Fibroblast of mammary gland (primary cell): Measurements from ENCODE around the gene ARHGAP10.

ENCODE experiments used
- DNase-seq: peaks from one replicate; pipeline ENCODE4 v3.0.0-alpha.2; 2010; ENCODE audit warnings: low read depth
- H3K4me3 ChIP-seq: 2 replicates; pipeline ENCODE4 v1.5.1; 2011; ENCODE audit warnings: low read depth, mild to moderate bottlenecking, low read length, moderate library complexity; ENCODE audit not compliant: control insufficient read depth
- TF ChIP-seq, protein P1 (sequence below): conservative IDR thresholded peaks from 2 replicates; pipeline ENCODE4 v1.5.1; 2011; ENCODE audit warnings: low read depth, low read length, inconsistent platforms; ENCODE audit not compliant: control insufficient read depth, insufficient read depth

ARHGAP10 gene

DNA sequence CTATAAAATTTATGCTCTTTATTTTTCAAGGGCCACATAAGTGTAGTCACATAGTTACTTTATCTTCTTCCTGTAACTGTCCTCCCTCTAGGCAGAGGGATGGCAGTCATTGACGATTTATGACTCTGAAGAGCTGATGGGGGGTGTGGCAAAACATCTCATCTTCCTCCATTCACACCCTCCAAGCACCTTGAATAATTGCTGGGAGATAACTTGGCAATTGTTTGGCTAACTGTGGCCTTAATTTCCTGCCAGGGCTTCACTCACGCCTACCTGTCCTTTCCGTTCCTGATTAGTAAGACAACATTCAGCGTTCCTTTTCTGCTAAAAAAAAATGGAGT, 329.2 kb downstream of the ARHGAP10 start:
- TF ChIP-seq, protein P1, sequence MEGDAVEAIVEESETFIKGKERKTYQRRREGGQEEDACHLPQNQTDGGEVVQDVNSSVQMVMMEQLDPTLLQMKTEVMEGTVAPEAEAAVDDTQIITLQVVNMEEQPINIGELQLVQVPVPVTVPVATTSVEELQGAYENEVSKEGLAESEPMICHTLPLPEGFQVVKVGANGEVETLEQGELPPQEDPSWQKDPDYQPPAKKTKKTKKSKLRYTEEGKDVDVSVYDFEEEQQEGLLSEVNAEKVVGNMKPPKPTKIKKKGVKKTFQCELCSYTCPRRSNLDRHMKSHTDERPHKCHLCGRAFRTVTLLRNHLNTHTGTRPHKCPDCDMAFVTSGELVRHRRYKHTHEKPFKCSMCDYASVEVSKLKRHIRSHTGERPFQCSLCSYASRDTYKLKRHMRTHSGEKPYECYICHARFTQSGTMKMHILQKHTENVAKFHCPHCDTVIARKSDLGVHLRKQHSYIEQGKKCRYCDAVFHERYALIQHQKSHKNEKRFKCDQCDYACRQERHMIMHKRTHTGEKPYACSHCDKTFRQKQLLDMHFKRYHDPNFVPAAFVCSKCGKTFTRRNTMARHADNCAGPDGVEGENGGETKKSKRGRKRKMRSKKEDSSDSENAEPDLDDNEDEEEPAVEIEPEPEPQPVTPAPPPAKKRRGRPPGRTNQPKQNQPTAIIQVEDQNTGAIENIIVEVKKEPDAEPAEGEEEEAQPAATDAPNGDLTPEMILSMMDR: no peak
- no peak overlapping the region for H3K4me3 ChIP-seq
- DNase-seq: no peak

DNA sequence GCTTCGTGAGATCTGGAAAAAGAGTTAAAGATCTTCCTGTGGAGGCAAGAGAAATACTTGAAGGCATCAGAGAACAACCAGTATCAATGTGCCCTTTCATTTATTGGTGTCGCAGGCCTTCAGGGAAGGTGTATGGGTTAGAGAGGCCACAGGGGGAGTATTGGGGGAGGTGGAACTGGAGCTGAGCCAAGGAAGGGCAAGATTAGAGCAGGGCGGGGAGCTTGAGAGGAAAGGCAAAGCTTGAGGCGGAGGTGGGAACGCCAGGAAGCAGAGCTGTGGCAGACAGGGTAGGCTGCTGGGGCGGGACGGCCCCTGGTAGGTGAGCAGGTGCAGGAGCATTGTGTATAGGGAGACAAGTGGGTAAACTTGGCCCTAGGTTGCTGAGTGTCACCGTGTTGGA, 329.9 kb downstream of the ARHGAP10 start:
- no peak for DNase-seq
- TF ChIP-seq, protein P1: no peak
- H3K4me3 ChIP-seq: no peak overlapping the region

DNA sequence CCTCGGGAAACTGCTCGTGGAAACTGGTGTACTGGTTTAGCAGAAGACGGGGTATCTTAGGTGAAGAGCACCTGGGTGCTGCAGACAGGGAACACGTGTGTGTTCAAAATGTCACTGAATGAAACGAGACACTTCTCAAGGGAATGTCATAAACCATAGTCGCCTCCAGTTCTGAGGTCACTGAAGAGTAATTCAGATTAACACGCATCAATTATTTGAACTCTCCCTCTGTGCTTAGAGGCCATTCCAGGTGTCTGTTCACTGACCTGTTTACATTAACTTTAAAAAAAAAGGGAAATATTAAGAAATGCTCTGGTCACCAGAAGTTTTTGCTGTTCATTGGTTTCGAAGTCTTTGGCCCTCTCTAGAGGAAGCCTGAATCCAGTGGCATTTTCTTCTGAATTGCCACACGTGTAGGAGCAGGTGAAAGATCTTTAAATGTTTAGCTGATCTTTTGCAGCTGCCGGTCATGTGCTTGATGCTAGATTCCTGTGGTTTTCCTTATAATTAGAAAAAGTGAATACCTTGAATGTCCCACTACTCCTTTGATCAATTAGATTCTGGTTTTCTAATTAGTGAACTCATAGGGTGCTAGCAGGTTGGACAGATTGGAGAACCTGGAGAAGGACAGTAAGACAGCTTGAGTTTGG, 330.5 kb downstream of the ARHGAP10 start:
- H3K4me3 ChIP-seq: no peak overlapping the region

DNA sequence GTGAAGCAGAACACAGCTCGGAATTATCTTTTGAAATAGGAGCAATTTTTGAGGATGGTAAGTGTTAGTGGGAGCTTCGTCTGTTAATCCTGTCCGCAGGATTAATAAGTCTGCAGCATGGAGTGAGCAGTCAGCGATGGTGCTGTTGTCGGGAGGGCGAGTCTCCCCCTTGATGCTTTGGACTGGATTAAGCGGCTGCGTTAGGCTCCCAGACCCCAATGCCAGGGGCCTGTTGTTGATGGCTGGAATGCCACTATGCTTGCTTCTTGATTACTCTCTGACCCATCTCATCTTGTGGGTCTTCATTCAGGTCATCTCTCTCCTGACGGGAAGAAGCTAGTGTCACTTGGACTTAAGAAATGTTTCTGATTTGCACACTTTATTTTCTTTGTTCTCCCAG, 332.6 kb downstream of the ARHGAP10 start:
- H3K4me3 ChIP-seq: no peak overlapping the region
- DNase-seq: no peak
- TF ChIP-seq, protein P1: no peak

More for the DNA sequence above, 330.5 kb downstream of the ARHGAP10 start:
- TF ChIP-seq, protein P1: no peak
- no peak for DNase-seq

DNA sequence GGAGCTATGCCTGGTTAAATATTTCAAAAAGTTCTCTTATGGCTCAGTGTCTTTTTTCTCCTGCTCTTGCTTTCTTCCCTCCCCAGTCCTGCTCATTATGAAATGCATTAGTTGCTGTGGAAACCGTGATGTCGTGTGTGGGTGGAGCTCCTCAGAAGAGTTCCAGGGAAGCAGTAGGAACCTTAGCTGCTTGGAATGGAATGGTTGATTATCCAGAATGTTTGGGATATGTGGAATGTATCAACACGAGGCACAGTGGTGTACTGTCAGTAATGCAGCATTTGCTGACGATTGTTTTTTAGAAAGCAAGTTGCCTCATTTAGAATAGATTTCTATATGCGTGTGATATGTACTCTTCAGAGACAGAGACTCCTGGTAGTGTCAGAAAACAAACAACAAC, 333.2 kb downstream of the ARHGAP10 start:
- TF ChIP-seq, protein P1: no peak
- peak; percentile 70 for DNase-seq
- H3K4me3 ChIP-seq: no peak overlapping the region

DNA sequence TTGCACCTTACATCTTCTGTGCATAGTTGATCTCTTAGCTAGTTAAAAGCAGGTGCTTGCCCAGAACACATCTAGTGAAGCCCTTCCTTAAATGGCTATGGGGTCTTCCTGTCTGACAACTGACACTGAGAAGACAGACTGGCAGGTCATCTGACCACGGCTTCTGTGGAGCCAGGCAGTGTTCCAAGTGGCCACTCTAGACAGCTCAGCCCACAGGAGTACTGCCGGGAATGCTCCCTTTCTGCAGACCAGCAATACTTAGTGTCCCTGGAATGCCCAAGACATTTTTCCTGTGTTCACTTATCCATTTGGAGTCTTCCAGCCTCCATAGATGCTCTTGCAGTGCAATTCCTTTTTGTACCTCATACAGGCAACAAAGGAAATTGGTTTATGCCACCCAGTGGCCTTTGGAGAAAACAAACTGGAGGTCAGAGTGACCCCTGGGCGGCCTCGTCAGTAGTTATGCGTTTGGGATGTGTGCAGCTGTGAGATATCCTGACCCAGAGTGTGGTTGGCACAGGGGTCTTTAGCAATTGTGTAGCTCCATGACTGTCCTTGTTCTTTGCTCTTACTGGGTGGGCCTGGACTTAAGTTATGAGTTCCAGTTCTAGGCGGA, 335.5 kb downstream of the ARHGAP10 start:
- TF ChIP-seq, protein P1: no peak
- no peak for DNase-seq
- no peak overlapping the region for H3K4me3 ChIP-seq
